SU-DHL-6 (cell line): Measurements from ENCODE around the gene RBP3.

ENCODE experiments used
- CTCF ChIP-seq: fragments of 200-600 bp; sonication (generic); IDR thresholded peaks from one replicate; pipeline ENCODE4 v1.5.1; 2017; ENCODE audit warnings: antibody characterized with exemption, mild to moderate bottlenecking, low read length, moderate library complexity; ENCODE audit not compliant: insufficient read depth, poor library complexity, severe bottlenecking
- EZH2phosphoT487 ChIP-seq: fragments of 200-600 bp; sonication (generic), shearing (Covaris generic); conservative IDR thresholded peaks from 2 replicates; pipeline ENCODE4 v1.6.1; 2018; ENCODE audit warnings: mild to moderate bottlenecking, antibody characterized with exemption, low read length, moderate library complexity, mixed read lengths

GRCh38 chr10:47370878-47371277, 22.7 kb downstream of the RBP3 start:
- TF ChIP-seq CTCF (no peak), EZH2phosphoT487 (no peak)
